HFFc6 (cell line): ENCODE data around the gene CHRNA10. TPM values are rescaled to one million over a fixed set of nuclear protein-coding genes. Genes with fewer than 3 reads are reported as not detected.

Experiments used
- DNase-seq: peaks from one replicate; pipeline ENCODE4 v3.0.0-alpha.2; 2018
- H3K27ac Mint-ChIP-seq: 2 replicates; pipeline ENCODE4 v1.8.0; 2020; ENCODE audit warnings: mild to moderate bottlenecking, mixed read lengths
- H3K27me3 Mint-ChIP-seq: 2 replicates; pipeline ENCODE4 v1.8.0; 2021; ENCODE audit warnings: mild to moderate bottlenecking, moderate library complexity, mixed read lengths; ENCODE audit not compliant: insufficient read depth
- H3K36me3 Mint-ChIP-seq: 2 replicates; pipeline ENCODE4 v1.8.0; 2021; ENCODE audit warnings: low read depth, mixed read lengths
- H3K4me1 Mint-ChIP-seq: 2 replicates; pipeline ENCODE4 v1.8.0; 2020; ENCODE audit warnings: low read depth, mixed read lengths
- H3K4me3 Mint-ChIP-seq: 2 replicates; pipeline ENCODE4 v1.8.0; 2020; ENCODE audit warnings: mild to moderate bottlenecking, moderate library complexity, mixed read lengths
- H3K9me3 Mint-ChIP-seq: 2 replicates; pipeline ENCODE4 v1.8.0; 2020; ENCODE audit warnings: mild to moderate bottlenecking, mixed read lengths
- CTCF ChIP-seq: fragments of 200-600 bp; sonication (generic); IDR thresholded peaks from 2 replicates; pipeline ENCODE4 v1.5.0; 2021; ENCODE audit warnings: antibody characterized with exemption, mild to moderate bottlenecking
- total RNA-seq, 6 experiments: library from RNA; stranded (reverse); fragmentation: NEBNext Ultra II Directional; extraction: Animal tissue kit (Norgen Biotek cat#: 25700); gene quantifications; 2 replicates in 1 of 6; 3 replicates in 5 of 6; pipeline ENCODE4 v1.2.3, GENCODE V29; 2021

The CHRNA10 gene
- total RNA-seq, 6 experiments from 2014 or later: 0.23 to 0.57 (median 0.38) TPM

- H3K27ac Mint-ChIP-seq: no peak overlapping the region
- no peaks in the 10 kb centered on the region; the same call in 1 of the 2 replicates for H3K9me3 Mint-ChIP-seq
- H3K27me3 Mint-ChIP-seq: peaks cover 21% of the 10 kb centered on the region
- DNase-seq: no peak
- no peak overlapping the region for H3K4me3 Mint-ChIP-seq
- TF ChIP-seq CTCF: no peak; the same call in 1 of the 2 replicates
- H3K36me3 Mint-ChIP-seq: no peaks in the 10 kb centered on the region
- peaks cover 2% of the 10 kb centered on the region; the same call in 1 of the 2 replicates for H3K4me1 Mint-ChIP-seq
Measured at GRCh38 chr11:3626250-3626960, 44.8 kb downstream of the CHRNA10 start.

- TF ChIP-seq CTCF: no peak
- Mint-ChIP-seq H3K36me3 (no peaks in the 10 kb centered on the region), H3K4me1 (no peaks in the 10 kb centered on the region), H3K27ac (no peak overlapping the region), H3K4me3 (no peak overlapping the region), H3K27me3 (peaks cover 29% of the 10 kb centered on the region), H3K9me3 (no peaks in the 10 kb centered on the region; the same call in 1 of the 2 replicates)
- no peak for DNase-seq
Measured at GRCh38 chr11:3623767-3624458, 47.3 kb downstream of the CHRNA10 start.

DNA sequence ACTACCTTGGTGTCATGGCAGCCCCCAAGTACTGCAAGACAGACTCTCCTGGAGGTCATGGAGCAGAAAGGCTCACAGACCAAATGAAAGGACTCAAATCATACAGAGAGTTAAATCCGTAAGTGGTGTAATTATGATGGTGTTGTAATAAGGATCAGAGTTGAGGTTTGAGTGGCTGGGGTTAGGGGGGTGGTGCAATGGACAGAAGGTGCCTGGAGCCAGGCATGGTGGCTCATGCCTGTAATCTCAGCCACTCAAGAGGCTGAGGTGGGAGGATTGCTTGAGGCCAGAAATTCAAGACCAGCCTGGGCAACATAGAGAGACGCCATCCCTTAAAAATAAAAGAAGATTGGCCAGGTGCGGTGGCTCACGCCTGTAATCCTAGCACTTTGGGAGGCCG lies 48.1 kb downstream of the CHRNA10 start:
- Mint-ChIP-seq H3K4me1 (no peaks in the 10 kb centered on the region), H3K9me3 (no peaks in the 10 kb centered on the region), H3K36me3 (no peaks in the 10 kb centered on the region), H3K27ac (no peak overlapping the region), H3K27me3 (peaks cover 30% of the 10 kb centered on the region), H3K4me3 (no peak overlapping the region)
- no peak for TF ChIP-seq CTCF
- DNase-seq: no peak

DNA sequence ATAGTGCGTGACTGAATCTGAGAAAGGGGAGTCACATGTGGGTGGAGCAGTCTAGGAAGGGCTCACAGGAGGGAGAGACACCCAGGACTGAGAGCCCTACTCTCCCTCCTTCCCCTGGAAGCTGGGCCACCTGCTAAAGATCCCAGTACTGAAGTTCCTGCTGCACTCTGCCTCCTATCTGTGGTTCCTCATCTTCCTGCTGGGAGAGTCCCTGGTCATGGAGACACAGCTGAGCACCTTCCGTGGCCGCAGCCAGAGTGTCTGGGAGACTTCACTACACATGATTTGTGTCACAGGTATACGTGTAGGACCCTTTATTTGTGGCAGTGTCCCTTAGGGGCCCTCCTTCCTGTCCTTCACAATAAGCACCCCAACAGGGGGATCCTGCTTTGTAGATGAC lies 48.7 kb downstream of the CHRNA10 start:
- H3K27me3 Mint-ChIP-seq: peaks cover 32% of the 10 kb centered on the region
- no peak for DNase-seq
- H3K9me3 Mint-ChIP-seq: no peaks in the 10 kb centered on the region
- H3K36me3 Mint-ChIP-seq: no peaks in the 10 kb centered on the region
- H3K27ac Mint-ChIP-seq: no peak overlapping the region
- H3K4me3 Mint-ChIP-seq: no peak overlapping the region
- no peak for TF ChIP-seq CTCF
- no peaks in the 10 kb centered on the region for H3K4me1 Mint-ChIP-seq

DNA sequence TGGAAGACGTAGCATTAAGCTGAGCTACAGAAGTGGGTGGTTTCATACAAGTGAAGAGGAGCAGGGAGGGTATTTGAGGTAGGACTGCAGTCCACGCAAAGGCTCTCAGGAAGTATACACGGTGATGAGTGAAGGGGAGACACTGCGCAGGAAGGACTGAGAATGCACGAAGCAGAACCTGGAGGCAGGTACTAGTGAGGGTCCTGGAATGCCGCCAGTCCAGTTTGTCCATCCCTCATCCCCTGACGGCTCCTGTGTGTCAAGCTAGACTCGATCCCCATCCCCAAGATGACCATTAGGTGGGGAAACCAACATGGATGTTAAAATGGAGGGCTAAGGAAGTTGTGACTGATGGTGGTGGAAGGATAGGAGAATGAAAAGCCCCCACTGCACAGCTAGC lies 53.2 kb downstream of the CHRNA10 start:
- H3K4me3 Mint-ChIP-seq: no peak overlapping the region
- H3K9me3 Mint-ChIP-seq: no peaks in the 10 kb centered on the region
- DNase-seq: no peak
- H3K4me1 Mint-ChIP-seq: peaks cover 24% of the 10 kb centered on the region
- H3K36me3 Mint-ChIP-seq: no peaks in the 10 kb centered on the region
- H3K27ac Mint-ChIP-seq: no peak overlapping the region
- peaks cover 19% of the 10 kb centered on the region for H3K27me3 Mint-ChIP-seq
- no peak for TF ChIP-seq CTCF
